ENCODE results near the gene RFTN2. TPM values are rescaled to one million over a fixed set of nuclear protein-coding genes. Genes with fewer than 3 reads are reported as not detected.
"Not testable (repeated sequence)": the region's sequence is repeated elsewhere in the genome, so short reads cannot be mapped to it uniquely, and the experiment has no call there.

RFTN2 gene
- total RNA-seq, 3 donors from 2014 or later = 2.3 to 21.1 (median 7.6) TPM

- Histone ChIP-seq H3K36me3 (no peaks in the 10 kb centered on the region), H3K4me3 (no peak overlapping the region), H3K4me1 (no peaks in the 10 kb centered on the region), H3K27ac (no peak overlapping the region), H3K27me3 (no peaks in the 10 kb centered on the region), H3K9me3 (no peaks in the 10 kb centered on the region)
- TF ChIP-seq POLR2A (IDR thresholded peaks at IDR 0.05) (no peak), CTCF (IDR thresholded peaks at IDR 0.05) (no peak), POLR2AphosphoS5 (IDR thresholded peaks at IDR 0.05) (no peak)
- DNase-seq (ENCODE audit: low spot score in 2 of 2) = no peak
- intact Hi-C loops (cut with DNase I; ENCODE audit: low total_unique reads) = no loop called here
These were observed 118.9 kb downstream of the RFTN2 start for GRCh38 chr2:197556456-197556855.

GRCh38 chr2:197555467-197555866, 119.9 kb downstream of the RFTN2 start:
- TF ChIP-seq CTCF (IDR thresholded peaks at IDR 0.05) (no peak), POLR2AphosphoS5 (IDR thresholded peaks at IDR 0.05) (no peak), POLR2A (IDR thresholded peaks at IDR 0.05) (no peak)
- Histone ChIP-seq H3K4me3 (no peak overlapping the region), H3K27me3 (no peaks in the 10 kb centered on the region), H3K27ac (no peak overlapping the region), H3K9me3 (no peaks in the 10 kb centered on the region), H3K36me3 (no peaks in the 10 kb centered on the region), H3K4me1 (no peaks in the 10 kb centered on the region)
- intact Hi-C loops (cut with DNase I; ENCODE audit: low total_unique reads) = no loop called here
- no peak for DNase-seq (ENCODE audit: low spot score in 2 of 2)

GRCh38 chr2:197551260-197551659, 124.1 kb downstream of the RFTN2 start:
- intact Hi-C loops (cut with DNase I; ENCODE audit: low total_unique reads); H3K36me3 ChIP-seq; H3K27me3 ChIP-seq: not testable (repeated sequence)

GRCh38 chr2:197548582-197548981, 126.8 kb downstream of the RFTN2 start:
- no peaks in the 10 kb centered on the region for H3K27me3 ChIP-seq
- no peaks in the 10 kb centered on the region for H3K36me3 ChIP-seq
- H3K4me3 ChIP-seq = no peak overlapping the region
- no peaks in the 10 kb centered on the region for H3K4me1 ChIP-seq
- DNase-seq (ENCODE audit: low spot score in 2 of 2) = no peak
- H3K27ac ChIP-seq = no peak overlapping the region
- H3K9me3 ChIP-seq = no peaks in the 10 kb centered on the region
- intact Hi-C loops (cut with DNase I; ENCODE audit: low total_unique reads) = no loop called here
- TF ChIP-seq POLR2A (IDR thresholded peaks at IDR 0.05) (no peak), CTCF (IDR thresholded peaks at IDR 0.05) (no peak), POLR2AphosphoS5 (IDR thresholded peaks at IDR 0.05) (no peak)

More at GRCh38 chr2:197551260-197551659, 124.1 kb downstream of the RFTN2 start:
- not testable (repeated sequence) for DNase-seq (ENCODE audit: low spot score in 2 of 2); H3K9me3 ChIP-seq; H3K4me1 ChIP-seq; H3K4me3 ChIP-seq; H3K27ac ChIP-seq

- TF ChIP-seq POLR2AphosphoS5 (IDR thresholded peaks at IDR 0.05) = no peak
- TF ChIP-seq CTCF (IDR thresholded peaks at IDR 0.05) = no peak
- TF ChIP-seq POLR2A (IDR thresholded peaks at IDR 0.05) = no peak
- no peaks in the 10 kb centered on the region for H3K4me1 ChIP-seq
- no peak for DNase-seq (ENCODE audit: low spot score in 2 of 2)
- no peak overlapping the region for H3K27ac ChIP-seq
- no peaks in the 10 kb centered on the region for H3K9me3 ChIP-seq
- no peak overlapping the region for H3K4me3 ChIP-seq
- intact Hi-C loops (cut with DNase I; ENCODE audit: low total_unique reads) = no loop called here
- no peaks in the 10 kb centered on the region for H3K36me3 ChIP-seq
- H3K27me3 ChIP-seq = no peaks in the 10 kb centered on the region
These were observed 128.1 kb downstream of the RFTN2 start for GRCh38 chr2:197547163-197547900.
